Stimulated activated CD8-positive, alpha-beta memory T cell treated with anti-CD3 and anti-CD28 coated beads, Interleukin-7, amount 100 ng/mL, for 24 hours (primary cell): ENCODE results near the gene PCOLCE2.

ENCODE experiments used
- DNase-seq: peaks from one replicate; pipeline ENCODE4 v3.0.0-alpha.2; 2020; ENCODE audit warnings: low read depth

PCOLCE2 gene

DNA sequence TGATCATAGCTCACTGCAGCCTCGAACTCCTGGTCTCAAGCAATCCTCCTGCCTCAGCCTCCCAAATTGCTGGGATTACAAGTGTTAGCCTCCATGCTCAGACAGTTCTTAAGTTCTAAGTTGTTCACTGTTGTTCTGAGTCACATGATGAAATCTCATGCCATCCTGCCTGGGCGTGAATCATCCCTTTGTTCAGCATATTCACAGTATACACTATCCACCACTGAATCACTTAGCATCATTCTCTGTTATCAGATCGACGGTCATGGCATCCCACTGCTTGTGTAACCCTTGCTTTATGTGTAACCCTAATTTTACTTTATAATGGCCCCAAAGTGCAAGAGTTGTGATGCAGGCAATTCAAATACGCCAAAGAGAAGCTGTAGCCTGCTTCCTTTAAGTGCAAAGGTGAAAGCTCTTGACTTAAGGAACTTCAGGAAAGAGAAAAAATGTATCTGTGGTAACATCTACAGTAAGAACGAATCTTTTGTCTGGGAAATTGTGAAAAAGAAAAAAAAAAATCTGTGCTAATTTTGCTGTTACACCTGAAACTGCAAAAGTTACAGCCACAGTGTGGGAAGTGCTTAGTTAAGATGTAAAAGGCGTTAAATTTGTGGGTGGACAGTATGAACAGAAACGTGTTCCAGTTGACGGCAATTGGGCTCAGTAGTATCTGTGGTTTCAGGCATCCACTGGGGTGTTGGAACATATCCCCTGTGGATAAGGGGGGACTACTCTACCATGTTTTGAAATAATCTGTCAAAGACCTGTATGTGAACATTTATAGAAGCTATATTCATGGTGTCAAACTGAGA is 80.6 kb downstream of the PCOLCE2 start:
- no peak for DNase-seq

GRCh38 chr3:142802891-142803290 is 86.0 kb downstream of the PCOLCE2 start:
- no peak for DNase-seq

GRCh38 chr3:142801746-142802145 is 87.1 kb downstream of the PCOLCE2 start:
- DNase-seq: no peak

GRCh38 chr3:142796823-142797222 is 92.1 kb downstream of the PCOLCE2 start:
- no peak for DNase-seq

- DNase-seq: no peak
Observed at GRCh38 chr3:142795332-142795731, 93.6 kb downstream of the PCOLCE2 start.

GRCh38 chr3:142794508-142794907 is 94.4 kb downstream of the PCOLCE2 start:
- no peak for DNase-seq

DNA sequence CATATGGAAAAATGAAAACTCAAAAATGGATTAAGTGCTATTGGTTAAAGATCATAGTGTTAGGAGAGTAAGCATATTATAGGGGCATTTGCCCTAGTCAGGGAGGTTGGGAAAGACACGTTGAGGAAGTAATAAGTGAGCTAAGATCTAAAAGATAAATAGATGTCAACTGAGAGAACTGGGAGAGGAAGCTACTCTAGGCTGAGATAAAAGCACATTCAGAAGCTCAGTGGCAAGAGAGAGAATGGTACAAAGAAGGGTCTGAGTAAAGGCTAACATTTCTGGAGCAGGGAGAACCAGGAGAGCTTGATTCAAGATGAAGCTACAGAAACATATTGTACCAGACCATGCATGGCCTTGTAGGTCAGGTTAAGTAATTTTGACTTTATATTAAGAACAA is 101.2 kb downstream of the PCOLCE2 start:
- DNase-seq: no peak

DNA sequence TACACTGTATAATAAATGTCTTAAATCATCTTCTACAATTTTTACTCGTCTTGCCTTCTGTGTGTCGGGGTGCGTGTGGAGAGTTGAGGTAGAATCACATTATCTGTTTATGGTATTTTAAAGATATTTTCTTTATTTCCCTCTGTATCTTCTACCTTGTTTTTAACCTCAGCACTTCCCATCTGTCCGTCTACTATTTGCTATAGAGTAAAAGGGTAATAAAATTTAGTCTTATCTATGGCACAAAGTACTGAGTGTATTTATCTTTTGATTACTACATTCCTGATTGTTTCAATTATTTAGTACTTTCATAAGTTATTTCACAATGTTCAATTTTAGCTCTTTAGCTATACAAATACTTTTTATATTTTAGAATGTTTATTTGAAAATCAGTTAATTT is 102.9 kb downstream of the PCOLCE2 start:
- DNase-seq: no peak

- no peak for DNase-seq
Observed at GRCh38 chr3:142784228-142784627, 104.7 kb downstream of the PCOLCE2 start.

GRCh38 chr3:142782616-142783015 is 106.3 kb downstream of the PCOLCE2 start:
- DNase-seq: no peak

GRCh38 chr3:142779591-142779990 is 109.3 kb downstream of the PCOLCE2 start:
- DNase-seq: no peak

- no peak for DNase-seq
Observed at GRCh38 chr3:142778541-142778940, 110.3 kb downstream of the PCOLCE2 start.

DNA sequence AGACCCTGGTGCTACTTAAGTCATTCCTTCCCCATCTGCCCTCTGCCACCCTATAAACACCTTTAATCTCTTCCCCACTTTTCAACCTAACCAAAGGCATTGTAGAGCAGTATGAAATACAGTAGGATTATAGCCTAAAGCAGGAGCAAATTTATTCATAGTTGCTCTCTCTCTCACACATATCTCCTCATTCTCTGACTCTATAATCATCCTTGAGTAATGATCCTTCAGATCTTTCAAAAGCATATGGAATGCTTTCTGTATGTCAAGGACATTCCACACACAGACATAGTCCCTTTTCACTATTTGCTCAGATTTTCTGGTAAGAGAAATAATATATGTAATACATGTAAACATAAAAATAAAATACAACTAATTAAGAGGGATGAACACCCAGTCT is 111.0 kb downstream of the PCOLCE2 start:
- no peak for DNase-seq

- DNase-seq: no peak
Observed at GRCh38 chr3:142768338-142768737, 120.5 kb downstream of the PCOLCE2 start.
